PC-3 (cell line): Measurements from ENCODE around the gene SYT5.

Source experiments
- EZH2 ChIP-seq: fragments of 300-600 bp; sonication (generic); IDR thresholded peaks from one replicate; pipeline ENCODE4 v1.6.1; 2017; ENCODE audit warnings: antibody characterized with exemption, mild to moderate bottlenecking, low read length; ENCODE audit not compliant: unreplicated experiment
- EZH2phosphoT487 ChIP-seq: fragments of 300-600 bp; sonication (generic); IDR thresholded peaks from 2 replicates; pipeline ENCODE4 v1.6.1; 2018; ENCODE audit warnings: mild to moderate bottlenecking, antibody characterized with exemption, low read length, borderline replicate concordance
- TF ChIP-seq, protein P1 (sequence below): fragments of 300-600 bp; sonication (generic); conservative IDR thresholded peaks from 2 replicates; pipeline ENCODE4 v1.5.1; 2017; ENCODE audit warnings: antibody characterized with exemption, low read depth, mild to moderate bottlenecking, low read length

DNA sequence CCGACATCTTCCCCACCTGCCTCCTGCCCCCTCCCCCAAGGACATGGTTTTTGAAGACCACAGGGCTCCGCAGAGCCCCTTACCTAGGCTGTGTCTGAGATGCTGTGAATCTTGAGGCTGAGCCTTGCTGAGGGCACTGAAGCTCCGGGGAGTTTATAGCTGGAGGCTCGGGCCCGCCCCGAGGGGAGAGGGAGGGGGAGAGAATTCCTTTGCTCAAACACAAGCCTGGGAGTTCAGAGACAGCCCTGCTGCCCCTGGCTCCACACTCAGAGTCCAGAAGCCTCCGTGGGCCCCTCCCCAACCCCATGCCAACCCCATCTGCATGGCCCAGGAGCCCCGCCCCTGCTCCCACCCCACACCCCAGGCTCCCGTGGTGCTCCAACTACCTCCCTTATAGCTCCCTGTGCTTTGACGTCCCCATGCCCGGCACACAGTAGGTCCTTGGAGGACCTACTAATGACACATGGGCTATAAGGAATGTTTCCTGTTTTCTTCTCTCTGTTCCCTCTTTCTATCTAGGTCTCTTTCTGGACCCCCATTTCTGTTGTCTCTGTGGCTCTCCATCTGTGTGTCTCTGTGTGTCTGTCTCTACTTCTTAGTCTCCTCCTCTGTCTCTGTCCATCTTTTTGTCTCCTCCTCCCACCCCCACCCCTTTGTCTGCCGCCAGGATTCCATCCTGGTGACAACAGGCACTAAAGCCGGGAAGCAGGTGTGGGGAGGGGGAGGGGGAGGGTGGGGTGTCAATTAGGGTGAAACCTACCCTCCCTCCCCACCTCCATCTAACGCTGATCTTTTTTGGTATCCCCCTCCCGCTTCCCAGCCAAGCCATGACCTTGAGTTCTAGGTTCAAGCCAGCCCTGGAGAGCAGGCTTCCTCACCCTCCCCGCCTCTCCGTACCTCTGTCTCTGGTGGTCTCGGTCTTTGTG lies 30.7 kb downstream of the SYT5 start, which contains the start of gene TNNT1:
- TF ChIP-seq EZH2phosphoT487 (no peak), EZH2 (no peak)
- TF ChIP-seq, protein P1, sequence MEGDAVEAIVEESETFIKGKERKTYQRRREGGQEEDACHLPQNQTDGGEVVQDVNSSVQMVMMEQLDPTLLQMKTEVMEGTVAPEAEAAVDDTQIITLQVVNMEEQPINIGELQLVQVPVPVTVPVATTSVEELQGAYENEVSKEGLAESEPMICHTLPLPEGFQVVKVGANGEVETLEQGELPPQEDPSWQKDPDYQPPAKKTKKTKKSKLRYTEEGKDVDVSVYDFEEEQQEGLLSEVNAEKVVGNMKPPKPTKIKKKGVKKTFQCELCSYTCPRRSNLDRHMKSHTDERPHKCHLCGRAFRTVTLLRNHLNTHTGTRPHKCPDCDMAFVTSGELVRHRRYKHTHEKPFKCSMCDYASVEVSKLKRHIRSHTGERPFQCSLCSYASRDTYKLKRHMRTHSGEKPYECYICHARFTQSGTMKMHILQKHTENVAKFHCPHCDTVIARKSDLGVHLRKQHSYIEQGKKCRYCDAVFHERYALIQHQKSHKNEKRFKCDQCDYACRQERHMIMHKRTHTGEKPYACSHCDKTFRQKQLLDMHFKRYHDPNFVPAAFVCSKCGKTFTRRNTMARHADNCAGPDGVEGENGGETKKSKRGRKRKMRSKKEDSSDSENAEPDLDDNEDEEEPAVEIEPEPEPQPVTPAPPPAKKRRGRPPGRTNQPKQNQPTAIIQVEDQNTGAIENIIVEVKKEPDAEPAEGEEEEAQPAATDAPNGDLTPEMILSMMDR = no peak
